ENCODE data around the gene ZNF784.

GRCh38 chr19:55613930-55614710 lies 10.2 kb downstream of the ZNF784 start:
- no peak for TF ChIP-seq CTCF (IDR thresholded peaks at IDR 0.05; ENCODE audit: insufficient read depth, low read length, poor library complexity, severe bottlenecking)
- no peak for TF ChIP-seq EZH2phosphoT487 (conservative IDR thresholded peaks at IDR 0.05; ENCODE audit: low read length)

All from SU-DHL-6 (cell line).